NCI-H1105 (cell line): ENCODE results near the gene ADGRL2.

Experiments used
- DNase-seq: peaks from one replicate; lab custom pipeline; 2025; lab: John Stamatoyannopoulos, UW

ADGRL2 gene

DNA sequence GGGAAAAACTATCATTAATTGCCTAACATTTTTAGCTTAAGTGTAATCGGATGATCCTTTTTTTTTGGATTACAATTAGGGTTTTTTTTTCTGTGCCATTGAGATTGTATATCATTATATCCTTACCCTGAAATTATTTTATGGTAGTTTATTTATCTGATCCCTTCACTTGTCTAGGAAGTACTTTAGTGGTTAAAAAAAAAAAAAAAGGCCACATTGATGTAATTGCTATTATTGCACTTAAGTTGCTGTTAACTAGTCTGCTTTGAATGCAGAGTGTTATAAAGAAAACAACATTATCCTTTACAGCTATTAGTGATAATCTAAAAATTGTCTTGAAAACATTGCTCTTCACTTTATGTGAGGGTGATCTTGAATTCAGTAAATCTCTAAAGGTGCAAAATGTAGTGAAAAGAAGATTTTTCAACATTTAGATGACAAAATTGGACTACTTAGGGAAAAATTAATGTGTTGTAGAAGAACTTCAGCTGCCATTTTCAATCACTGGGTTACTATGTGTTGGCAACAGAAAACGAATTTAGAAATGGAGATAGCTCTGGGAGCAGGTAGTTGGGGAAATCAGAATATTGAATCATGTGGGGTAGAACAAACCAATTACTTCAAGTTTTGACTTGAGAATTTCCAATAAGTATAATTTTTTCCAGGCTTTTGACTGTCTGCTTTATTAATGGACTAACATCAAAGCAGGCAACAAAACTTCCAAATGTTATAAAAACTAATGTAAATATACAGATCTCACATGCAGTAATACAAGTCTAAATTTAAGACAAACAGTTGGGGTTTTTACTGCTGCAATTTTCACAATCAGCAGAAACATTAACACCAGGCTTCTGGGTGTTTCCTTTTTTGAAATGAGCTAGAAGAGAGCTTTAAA is 5.0 kb downstream of the ADGRL2 start:
- no peak for DNase-seq

DNA sequence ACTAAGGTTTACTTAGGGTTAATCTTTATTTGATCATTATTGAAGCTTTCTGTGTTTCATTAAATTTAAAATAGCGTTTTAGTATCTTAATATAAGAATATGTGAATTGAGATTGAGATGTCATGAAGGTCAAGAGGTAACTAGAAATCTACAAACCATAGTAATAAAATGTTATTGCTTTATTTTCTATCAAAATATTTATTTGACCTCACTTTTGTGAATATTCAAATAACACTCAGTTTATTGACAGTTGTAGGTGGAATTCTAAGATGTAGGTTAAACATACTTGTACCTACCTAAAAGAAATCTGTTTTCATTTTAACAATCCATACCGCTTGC is 5.7 kb downstream of the ADGRL2 start:
- no peak for DNase-seq

DNA sequence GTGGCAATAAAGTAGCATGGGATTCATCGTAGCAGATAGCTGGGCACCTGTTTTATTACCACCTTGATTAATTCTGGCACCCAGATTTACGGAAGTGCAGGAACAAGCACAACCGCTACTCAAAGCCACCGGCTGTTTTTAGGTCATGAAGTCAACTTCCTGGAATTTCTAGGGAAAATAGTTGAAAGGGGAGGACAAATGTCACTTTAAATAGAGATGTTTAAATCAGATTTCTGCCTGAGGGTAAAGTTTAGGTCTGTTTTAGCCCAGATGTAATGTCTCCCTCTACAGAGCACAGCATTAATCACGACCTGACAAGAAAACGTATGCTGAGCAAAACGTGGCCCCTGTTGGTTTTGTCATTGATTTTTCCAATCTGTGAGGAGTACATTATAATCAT is 8.0 kb downstream of the ADGRL2 start:
- DNase-seq: no peak

DNA sequence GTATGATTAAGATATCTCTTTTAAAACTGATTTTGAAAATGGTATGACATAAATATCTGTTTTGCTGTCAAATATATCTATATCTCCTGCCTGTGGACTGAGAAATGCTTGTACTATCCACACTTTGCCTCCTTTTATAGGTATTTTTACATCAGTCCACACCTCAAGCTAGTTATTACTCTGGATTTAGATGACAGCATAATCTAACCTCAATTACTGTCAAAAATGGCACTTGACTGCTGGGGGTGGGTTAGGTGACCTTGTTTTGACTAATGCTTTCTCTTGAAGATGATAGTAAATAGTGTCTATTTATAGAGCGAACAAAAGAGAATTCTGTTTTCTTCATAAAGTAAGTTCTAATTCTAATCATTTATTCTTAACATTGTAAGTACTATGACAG is 9.1 kb downstream of the ADGRL2 start:
- no peak for DNase-seq

DNA sequence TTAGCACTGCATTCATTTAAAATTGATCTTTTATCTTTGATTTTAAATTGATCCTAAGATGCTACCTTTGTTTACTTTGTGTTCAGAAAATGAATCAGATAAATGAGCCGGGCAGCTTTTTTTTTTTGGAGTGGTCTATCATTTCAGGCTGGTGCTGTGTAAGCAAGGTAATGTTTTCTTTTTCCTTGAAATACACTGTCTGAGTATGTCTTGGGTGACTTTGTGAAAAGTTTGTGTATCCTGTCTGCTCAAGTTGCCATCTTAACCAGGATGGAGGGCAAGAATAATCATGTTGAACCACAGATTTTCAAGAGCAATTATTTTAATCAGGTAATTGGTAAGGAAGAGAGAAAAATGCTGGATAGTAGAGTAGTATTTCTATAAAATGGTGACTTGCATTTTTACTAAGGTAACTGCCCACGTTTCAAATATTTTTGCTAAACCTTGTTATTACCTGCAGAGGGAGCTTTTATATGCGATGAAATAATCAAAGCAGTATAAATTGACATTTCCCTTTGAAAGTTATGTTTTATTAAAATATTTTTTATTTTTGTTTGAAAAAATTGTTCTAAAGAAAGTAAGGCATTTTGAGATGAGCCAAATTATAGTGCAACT is 11.1 kb downstream of the ADGRL2 start:
- peak; percentile 10 for DNase-seq

DNA sequence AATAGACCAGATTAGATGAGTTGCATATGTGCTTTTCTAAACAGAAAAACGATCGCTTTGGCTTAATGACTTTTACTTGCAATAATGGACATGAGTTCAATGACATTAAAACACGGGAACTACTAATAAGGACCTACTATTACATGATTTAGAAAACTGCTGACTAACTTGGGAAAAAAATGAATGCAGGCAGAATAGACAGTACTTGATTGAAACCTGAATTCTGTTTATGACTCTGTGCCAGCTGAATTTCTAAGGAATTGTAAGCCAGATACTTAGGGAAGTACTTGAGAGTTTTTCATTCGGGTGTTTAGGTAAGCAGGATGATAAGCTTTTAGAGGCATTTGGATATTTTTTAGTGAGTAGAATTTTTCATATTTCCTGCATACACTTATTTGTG is 12.0 kb downstream of the ADGRL2 start:
- peak; percentile 11 for DNase-seq

DNA sequence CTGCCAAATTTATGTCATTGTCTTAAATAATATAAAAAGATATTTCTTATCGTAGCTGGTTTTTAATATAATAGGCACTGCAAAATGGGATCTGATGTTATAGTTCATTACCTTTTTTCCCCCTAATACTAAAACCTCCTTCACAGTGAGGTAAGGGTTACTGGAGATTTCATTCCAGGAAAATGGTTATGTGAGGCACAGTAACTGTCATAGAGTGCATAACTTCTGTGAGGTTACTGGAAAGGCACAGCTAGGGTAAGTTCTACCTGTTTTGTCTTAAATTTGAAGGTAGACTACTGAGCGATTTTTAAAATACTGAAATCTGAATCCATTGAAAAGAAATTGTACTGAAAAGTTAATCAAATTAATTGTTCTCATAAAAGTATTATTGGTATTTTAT is 13.0 kb downstream of the ADGRL2 start:
- DNase-seq: no peak

DNA sequence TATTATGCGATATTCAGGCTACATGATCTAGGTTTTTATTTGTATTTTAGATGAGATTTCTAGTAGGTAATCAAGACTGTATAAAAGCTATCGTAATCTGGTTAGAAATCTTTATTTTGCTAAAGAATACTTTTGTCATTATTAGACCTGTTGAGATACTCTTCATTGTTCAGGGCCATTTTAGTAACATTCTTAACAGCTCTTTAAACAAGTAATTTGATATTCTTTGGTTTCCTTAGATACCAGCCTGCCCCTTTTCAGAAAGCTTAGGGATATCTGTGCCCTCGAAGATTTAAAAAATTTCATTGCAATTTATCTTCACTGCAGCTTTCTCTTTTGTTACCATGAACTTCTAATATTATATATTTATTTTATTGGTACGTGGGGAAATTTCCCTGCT is 18.9 kb downstream of the ADGRL2 start:
- DNase-seq: no peak

DNA sequence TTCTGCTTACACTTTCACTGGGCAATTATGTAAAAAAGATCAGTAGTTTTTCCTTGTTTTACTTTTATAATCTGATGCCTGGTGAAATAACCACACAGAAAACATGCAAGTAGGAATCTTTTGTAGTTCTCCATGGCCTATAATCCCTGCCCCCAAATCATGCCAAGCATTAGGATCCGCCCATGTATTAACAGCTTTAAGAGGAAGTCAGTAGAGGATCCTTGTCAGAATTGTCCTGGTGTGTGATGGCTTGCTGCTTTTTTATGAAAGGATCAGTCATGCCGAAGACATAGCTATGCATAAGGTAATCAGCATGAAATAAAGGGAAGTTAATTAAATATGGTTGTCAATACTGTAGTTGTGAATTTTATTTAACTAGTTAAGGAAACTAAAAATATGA is 20.0 kb downstream of the ADGRL2 start:
- DNase-seq: no peak

DNA sequence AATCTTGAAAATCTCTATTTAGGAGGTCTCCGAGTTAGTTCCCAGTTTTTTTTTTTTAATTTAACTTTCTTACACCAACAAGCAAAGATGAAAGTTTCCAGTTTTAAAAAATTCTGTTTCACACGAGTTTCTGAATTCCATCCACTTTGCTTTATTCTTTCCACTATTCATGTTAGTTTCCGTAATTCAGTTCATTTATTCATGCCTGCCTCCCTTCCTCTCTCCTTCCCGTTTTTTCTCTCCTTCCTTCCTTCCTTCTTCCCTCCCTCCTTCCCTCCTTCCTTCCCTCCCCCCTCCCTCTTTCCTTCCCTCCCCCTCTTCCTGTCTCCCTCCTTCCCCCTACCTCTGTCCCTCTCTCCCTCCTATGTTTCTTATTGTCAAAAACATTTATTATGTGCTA is 22.3 kb downstream of the ADGRL2 start:
- DNase-seq: no peak

DNA sequence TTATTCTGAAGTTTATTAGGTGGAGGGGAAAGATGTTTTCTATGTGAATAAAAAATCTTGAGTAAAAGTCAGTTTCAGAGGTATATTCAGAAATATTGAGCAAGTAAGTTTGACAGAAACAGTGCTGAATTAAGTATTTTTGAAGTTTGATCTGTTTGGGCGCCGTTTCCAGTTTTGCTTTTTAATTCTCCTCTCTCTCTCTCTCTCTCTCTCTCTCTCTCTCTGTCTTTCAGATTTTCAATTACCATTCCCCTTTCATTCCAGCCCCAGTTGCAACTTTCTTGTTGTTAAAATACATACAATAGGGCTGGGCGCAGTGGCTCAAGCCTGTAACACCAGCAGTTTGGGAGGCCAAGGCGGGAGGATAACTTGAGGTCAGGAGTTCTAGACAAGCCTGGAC is 24.0 kb downstream of the ADGRL2 start:
- no peak for DNase-seq

DNA sequence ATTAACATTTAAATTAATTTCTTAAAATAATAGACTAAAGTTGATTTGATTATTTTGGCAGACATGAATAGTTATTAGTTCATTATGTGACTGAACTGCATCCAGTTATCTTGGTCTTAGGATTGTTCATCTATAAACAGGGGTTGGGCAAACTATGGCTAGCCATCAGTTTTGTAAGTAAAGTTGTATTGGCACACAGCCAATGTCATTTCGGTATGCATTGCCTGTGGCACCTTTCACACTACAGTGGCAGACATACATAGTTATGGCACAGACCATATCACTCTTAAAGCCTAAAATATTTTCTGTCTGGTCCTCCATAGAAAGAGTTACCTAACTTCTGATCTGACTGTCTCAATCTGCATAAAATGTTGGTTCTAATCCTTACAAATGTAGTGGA is 27.2 kb downstream of the ADGRL2 start:
- DNase-seq: peak; percentile 49

DNA sequence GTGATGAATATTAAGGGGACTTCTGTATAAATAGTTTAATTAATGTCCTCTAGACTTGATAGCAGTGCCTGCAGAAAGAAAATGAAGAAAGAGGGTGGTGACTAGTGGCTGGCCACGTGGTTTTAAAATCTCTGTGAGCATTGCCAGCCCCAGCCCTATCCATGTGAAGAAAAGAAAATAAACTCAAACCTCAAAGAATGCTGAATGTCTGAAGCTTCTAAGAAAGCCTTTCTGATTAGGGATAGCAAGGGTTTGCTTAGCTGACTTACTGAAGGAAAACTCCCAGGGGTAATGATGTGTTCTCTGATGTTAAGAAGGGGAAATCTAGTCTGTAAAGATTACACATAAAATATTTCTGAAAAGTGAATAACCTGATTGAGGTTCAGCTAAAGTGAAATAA is 31.8 kb downstream of the ADGRL2 start:
- no peak for DNase-seq

DNA sequence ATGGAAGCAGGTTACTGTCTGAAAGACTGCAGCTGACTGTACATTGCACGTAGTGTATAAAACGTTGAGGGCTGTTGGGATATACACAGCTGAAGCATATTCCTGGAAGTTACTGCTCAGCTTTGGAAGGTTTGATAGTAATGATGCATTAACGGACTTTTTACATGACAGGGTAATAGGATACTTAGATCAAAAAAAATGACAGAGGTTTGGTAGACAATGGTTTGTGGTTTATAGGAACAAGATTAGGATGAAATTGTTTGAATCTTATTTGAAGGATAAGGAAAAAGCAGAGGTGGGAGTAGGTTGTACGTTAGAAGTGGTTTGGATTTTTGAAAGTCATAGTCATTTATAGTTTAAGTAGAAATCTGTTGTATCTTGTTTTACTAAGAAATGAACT is 33.0 kb downstream of the ADGRL2 start:
- no peak for DNase-seq

DNA sequence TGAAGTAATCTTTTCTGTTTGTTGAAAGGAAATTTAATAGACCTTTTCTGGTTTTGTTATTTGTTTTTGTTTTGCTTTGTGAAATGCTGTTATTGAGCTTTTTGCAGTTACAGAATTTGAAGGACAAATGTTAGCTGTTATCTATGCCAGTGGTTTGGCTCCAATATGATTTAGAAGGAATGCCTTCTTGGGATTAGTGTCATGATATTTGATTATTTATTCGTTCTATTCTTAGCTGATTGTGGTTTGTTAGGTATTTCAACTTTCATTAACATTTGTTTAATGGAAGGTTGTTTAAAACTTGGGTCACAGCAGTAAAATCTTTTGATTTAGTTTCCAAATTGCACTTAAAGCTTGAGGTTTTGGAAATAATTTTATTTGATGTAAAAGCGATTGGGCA is 33.5 kb downstream of the ADGRL2 start:
- no peak for DNase-seq

DNA sequence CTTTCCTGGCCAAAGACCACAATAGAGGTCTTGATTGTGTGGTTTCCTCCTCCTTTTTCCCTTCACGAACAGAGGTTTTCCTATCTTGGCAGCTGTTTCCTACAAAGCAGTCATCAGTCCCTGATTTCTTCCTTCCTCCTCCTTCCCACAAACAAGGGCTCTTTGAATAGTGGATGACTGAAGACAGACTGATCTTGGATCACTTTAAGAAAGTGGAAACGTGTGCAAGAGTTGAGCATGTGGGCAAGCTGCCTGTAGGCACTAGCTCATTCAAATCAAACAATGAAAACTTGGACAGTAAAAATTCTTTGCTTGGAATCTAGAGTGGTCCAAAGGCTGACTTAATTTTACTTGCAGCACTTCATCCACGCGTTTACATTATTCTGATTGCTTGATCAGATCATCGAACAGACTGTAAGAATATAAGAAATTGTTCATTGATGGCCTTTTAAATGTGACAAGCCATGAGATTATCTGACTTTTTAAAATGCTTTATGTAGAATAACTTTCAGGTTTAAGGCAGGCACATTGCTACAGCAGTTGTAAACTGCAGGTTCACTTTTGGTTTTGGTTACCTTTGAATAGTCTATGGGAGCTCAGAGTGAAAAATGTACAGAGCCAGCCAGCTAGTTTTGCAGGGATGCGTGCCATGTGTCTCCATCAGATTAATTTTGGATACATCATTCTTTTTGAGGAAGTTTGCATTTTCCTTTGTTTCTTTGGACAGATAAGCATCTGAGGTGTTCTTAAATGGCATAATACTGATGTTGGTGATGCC is 34.4 kb downstream of the ADGRL2 start:
- no peak for DNase-seq

DNA sequence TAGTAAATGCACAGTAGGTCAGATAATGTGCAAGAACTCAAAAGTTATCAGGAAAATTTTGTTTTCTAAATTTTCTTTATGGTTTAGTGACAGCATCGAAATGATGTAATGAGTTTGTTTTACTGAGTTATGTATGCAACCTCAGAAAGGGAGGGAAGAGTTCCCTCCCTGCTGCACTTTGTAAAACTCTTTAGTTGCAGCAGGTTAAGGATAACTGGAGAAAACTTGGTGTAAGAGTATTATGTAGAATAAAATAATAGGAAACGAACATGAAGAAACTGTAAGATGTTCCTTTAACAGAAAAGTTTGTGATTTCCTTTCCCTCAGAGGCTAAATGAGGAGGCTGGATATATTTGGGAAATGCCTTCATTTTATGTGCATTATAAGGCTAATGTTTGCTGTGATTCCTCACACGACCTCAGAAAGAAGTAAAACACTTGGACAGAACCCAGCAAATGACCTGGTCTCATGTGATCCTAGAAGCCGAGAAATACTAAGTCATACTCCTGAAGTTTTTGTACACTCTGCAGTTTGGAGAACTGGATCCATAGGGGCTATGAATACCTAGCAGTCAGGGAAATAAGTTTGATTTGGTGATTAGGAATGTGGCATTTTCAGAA is 35.4 kb downstream of the ADGRL2 start:
- no peak for DNase-seq

DNA sequence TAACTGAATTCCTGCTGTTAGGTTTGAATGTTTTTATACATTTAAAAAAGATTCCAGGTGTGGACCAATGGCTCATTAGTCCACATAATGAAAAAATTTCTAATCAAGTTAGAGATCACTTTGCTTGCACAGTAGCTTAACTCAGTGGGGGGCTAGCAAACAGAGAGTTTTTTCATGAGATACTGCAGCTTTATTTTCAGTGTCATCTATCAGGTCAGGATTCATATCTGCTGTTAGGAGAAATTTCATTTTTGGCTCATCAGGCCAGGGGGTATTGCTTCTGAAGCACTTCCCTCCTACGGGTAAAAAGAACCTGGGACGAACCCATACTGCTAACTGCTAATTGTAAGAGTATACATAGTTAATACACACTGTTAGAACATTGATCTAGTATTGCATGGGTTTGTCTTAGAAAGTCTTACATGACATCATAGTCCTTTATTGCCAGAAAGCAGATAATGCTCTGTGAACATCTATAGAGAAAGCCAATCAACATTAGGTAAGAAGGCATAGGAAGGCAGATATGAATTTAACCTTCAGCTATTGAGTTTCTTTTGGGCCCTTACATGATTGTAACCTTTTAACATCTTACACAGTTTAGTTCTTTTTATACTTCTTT is 38.0 kb downstream of the ADGRL2 start:
- no peak for DNase-seq

DNA sequence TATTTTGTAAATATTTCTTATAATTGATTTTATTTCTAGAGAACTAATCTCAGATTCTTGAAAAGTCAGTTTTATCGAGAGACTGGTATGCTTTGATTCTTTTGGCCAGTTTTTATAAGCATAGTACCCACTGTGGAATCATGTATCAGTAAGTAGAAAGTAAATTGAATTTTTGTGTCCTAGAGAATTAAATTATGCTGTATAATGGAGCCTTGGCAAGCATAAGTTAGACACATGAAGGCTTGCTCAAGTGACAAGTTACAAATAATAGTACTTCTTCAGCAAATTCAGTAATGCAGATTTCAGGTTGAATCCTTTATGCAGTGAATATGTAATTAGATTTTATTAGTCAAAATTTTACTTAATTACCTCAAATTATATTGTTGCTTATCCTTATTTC is 40.1 kb downstream of the ADGRL2 start:
- DNase-seq: no peak

DNA sequence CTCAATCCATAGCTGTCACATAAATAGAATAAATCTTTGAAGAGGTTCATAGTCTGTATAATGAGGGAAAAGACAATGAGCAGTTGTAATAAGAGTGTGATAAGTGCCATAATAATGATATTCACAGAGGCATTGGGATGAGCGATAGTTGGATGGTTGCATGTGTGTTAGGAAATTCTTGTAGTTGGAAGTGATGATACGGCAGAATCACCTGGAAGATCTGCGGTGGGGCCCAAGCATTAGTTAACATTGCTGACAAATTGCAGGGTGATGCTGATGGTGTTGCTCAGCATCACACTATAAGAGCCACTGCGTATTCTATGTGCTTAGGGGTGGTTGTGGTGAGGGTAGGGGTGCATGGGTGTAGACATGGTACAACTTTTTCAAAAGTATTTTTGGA is 41.1 kb downstream of the ADGRL2 start:
- DNase-seq: no peak

DNA sequence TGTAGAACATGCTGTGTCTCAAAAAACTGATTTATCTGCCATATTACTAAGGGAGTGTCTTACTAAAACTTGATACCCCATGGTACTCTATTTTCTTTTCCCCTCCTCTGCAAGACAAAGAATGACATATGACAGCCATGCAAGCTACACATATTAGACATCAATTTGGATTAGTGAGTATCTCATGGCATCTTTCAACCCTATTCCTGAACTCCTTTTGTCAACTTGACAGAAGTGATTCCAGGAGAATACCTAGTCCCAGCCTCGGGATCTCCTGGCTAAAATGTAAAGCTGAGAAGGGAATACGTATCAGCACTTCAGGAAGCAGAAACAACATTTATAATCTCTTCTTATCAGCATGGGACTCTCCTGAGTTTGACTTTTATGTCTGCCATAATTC is 43.7 kb downstream of the ADGRL2 start:
- no peak for DNase-seq

DNA sequence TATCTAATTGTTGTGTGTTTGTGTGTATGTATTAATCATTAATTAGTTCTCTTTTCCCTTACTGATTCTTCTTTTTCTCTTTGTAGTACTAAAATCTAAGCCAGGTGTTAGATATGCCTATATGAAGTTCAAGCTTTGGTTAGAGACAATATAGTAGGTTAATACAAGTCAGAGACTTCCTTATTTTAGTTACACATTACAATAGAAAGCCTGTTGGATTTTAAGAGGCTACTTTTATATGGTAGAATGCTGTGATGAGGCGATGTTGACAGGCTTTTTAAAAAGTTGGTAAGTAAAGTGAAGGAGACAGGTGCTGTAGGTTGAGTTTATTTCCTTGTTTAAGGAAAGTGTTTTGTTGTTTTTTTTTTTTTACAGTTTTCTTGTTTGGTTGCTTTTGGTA is 45.9 kb downstream of the ADGRL2 start:
- DNase-seq: no peak
